HepG2 (cell line): ENCODE measurements around the gene PRRT1B. TPM values are rescaled to one million over a fixed set of nuclear protein-coding genes. Genes with fewer than 3 reads are reported as not detected.

ENCODE experiments used
- E2F2 ChIP-seq: sonication (generic); formaldehyde crosslinking; IDR thresholded peaks from 2 replicates; pipeline ENCODE4 v1.4.0; 2020; ENCODE audit warnings: missing genetic modification reagents, borderline replicate concordance
- GZF1 ChIP-seq: sonication (generic); formaldehyde crosslinking; IDR thresholded peaks from 2 replicates; pipeline ENCODE4 v1.5.1; 2020; ENCODE audit warnings: mild to moderate bottlenecking, missing genetic modification reagents
- HOXD1 ChIP-seq: sonication (generic); formaldehyde crosslinking; IDR thresholded peaks from 2 replicates; pipeline ENCODE4 v1.5.0; 2020; ENCODE audit warnings: missing genetic modification reagents
- KDM5A ChIP-seq: fragments of 200-600 bp; sonication (generic); IDR thresholded peaks from 2 replicates; pipeline ENCODE4 v1.7.0; 2018; ENCODE audit warnings: antibody characterized with exemption, mild to moderate bottlenecking, low read length, borderline replicate concordance
- KMT2B ChIP-seq: IDR thresholded peaks from 2 replicates; pipeline ENCODE4 v1.6.1; 2016; ENCODE audit warnings: missing genetic modification reagents, missing compliant biosample characterization
- MYC ChIP-seq: sonication (generic); formaldehyde crosslinking; IDR thresholded peaks from 2 replicates; pipeline ENCODE4 v1.9.0; 2021; ENCODE audit warnings: missing genetic modification reagents, borderline replicate concordance
- NCOA1 ChIP-seq: sonication (generic); formaldehyde crosslinking; IDR thresholded peaks from 2 replicates; pipeline ENCODE4 v1.9.0; 2021; ENCODE audit warnings: missing genetic modification reagents
- PRDM15 ChIP-seq: sonication (generic); formaldehyde crosslinking; IDR thresholded peaks from 2 replicates; pipeline ENCODE4 v1.4.0; 2020; ENCODE audit warnings: missing genetic modification reagents
- SIN3B ChIP-seq: fragments of 150-350 bp; IDR thresholded peaks from 2 replicates; pipeline ENCODE4 v1.6.1; 2014; ENCODE audit warnings: low read length
- SRSF4 ChIP-seq: fragments of 200-400 bp; formaldehyde crosslinking; IDR thresholded peaks from one replicate; pipeline ENCODE4 v1.6.1; 2018; ENCODE audit warnings: mild to moderate bottlenecking, low read depth, low read length, moderate library complexity; ENCODE audit not compliant: poor library complexity, severe bottlenecking
- TCF7 ChIP-seq: sonication (generic); IDR thresholded peaks from 2 replicates; pipeline ENCODE4 v1.6.1; 2016; ENCODE audit warnings: antibody characterized with exemption, low read depth
- THYN1 ChIP-seq: sonication (generic); formaldehyde crosslinking; IDR thresholded peaks from 2 replicates; pipeline ENCODE4 v1.8.1; 2023; ENCODE audit warnings: low read depth, mild to moderate bottlenecking, moderate library complexity, missing genetic modification reagents, borderline replicate concordance
- ZNF225 ChIP-seq: sonication (generic); formaldehyde crosslinking; IDR thresholded peaks from 2 replicates; pipeline ENCODE4 v1.4.0; 2020; ENCODE audit warnings: mild to moderate bottlenecking, missing genetic modification reagents
- ZNF232 ChIP-seq: sonication (generic); formaldehyde crosslinking; IDR thresholded peaks from 2 replicates; pipeline ENCODE4 v1.4.0; 2020; ENCODE audit warnings: missing genetic modification reagents, borderline replicate concordance
- ZNF253 ChIP-seq: sonication (generic); formaldehyde crosslinking; IDR thresholded peaks from 2 replicates; pipeline ENCODE4 v1.8.0; 2022; ENCODE audit warnings: mild to moderate bottlenecking, missing genetic modification reagents, borderline replicate concordance
- ZNF333 ChIP-seq: sonication (generic); formaldehyde crosslinking; IDR thresholded peaks from 2 replicates; pipeline ENCODE4 v1.4.0; 2020; ENCODE audit warnings: mild to moderate bottlenecking, missing genetic modification reagents, borderline replicate concordance
- ZNF430 ChIP-seq: sonication (generic); formaldehyde crosslinking; IDR thresholded peaks from 2 replicates; pipeline ENCODE4 v1.9.0; 2021; ENCODE audit warnings: mild to moderate bottlenecking, missing genetic modification reagents
- ZNF547 ChIP-seq: sonication (generic); formaldehyde crosslinking; IDR thresholded peaks from 2 replicates; pipeline ENCODE4 v1.5.1; 2020; ENCODE audit warnings: mild to moderate bottlenecking, missing genetic modification reagents
- ZNF549 ChIP-seq: sonication (generic); formaldehyde crosslinking; IDR thresholded peaks from 2 replicates; pipeline ENCODE4 v1.5.0; 2020; ENCODE audit warnings: missing genetic modification reagents
- ZNF776 ChIP-seq: sonication (generic); formaldehyde crosslinking; IDR thresholded peaks from 2 replicates; pipeline ENCODE4 v1.4.0; 2020; ENCODE audit warnings: mild to moderate bottlenecking, missing genetic modification reagents
- ZNF792 ChIP-seq: IDR thresholded peaks from 2 replicates; pipeline ENCODE4 v1.6.1; 2016
- ZNF850 ChIP-seq: sonication (generic); formaldehyde crosslinking; conservative IDR thresholded peaks from 2 replicates; pipeline ENCODE4 v1.9.0; 2021; ENCODE audit warnings: mild to moderate bottlenecking, missing genetic modification reagents
- polyA plus RNA-seq, 8 experiments: library from polyadenylated mRNA; depleted of rRNA in 3 of 8; stranded (reverse) in 7 of 8; unstranded in 1 of 8; fragments of >200 nt; fragmentation: Illumina TruSeq in 4 of 8; extraction: Trizol in 4 of 8; gene quantifications; 2 replicates each; pipeline versions ENCODE4 v1.2.1 to v1.2.3, GENCODE V29; 2011 to 2016; ENCODE audit warnings: low read depth in 4 of 8, missing spikeins in 1 of 8, mixed read lengths in 1 of 8; ENCODE audit not compliant: insufficient read depth in 1 of 8
- total RNA-seq, 5 experiments: library from RNA; depleted of rRNA; stranded (reverse); fragments of >200 nt; fragmentation: Illumina TruSeq; extraction: Trizol; gene quantifications; 2 replicates each; pipeline ENCODE4 v1.2.3, GENCODE V29; 2016; ENCODE audit warnings: low read depth in 1 of 5
- TF ChIP-seq, protein P1 (sequence below): sonication (generic); formaldehyde crosslinking; conservative IDR thresholded peaks from 2 replicates; pipeline ENCODE4 v1.8.0; 2022; ENCODE audit warnings: low read depth, missing genetic modification reagents
- TF ChIP-seq, protein P2 (sequence below): fragments of 450-650 bp; IDR thresholded peaks from 2 replicates; pipeline ENCODE4 v1.6.1; 2016

The PRRT1B gene
- total and polyA plus RNA-seq, 2 of the 13 experiments (the other 11 are each of a cell fraction or from before 2014, with no cell fraction given) = not detected

DNA sequence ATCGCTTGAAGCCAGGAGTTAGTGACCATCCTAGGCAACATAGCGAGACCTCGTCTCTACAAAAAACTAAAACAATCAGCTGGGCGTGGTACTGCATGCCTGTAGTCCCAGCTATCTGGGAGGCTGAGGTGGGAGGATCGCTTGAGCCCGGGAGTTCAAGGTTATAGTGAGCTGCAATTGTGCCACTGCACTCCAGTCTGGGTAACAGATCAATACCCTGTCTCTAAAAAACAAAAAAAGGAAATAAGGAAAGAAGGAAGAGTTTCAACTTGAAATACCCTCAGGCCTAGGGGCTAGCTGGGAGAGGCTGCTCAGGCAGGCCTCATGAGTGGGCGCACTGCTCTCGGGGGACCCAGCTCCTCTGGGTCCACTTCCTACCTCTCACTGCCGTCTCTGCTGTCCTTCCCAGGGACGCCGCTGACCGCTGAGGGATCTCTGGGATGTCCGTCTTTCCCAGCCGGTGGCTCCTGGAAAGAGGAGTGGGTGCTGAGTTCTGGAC lies 56.4 kb downstream of the PRRT1B start (continued):
- TF ChIP-seq ZNF547 (0 out of 2 replicates have a peak, but pooled peaks have one; percentile 10), TCF7 (0 out of 2 replicates have a peak, but pooled peaks have one; percentile 11), ZNF549 (no peak), ZNF225 (CRISPR knock-in tag) (no peak), THYN1 (CRISPR knock-in tag) (no peak), HOXD1 (CRISPR knock-in tag) (0 out of 2 replicates have a peak, but pooled peaks have one; percentile 24), ZNF430 (CRISPR knock-in tag) (no peak), PRDM15 (CRISPR knock-in tag) (peak; percentile 36; the same call in 1 of the 2 replicates), ZNF850 (no peak), SIN3B (no peak), KDM5A (no peak), ZNF776 (CRISPR knock-in tag) (no peak), ZNF232 (CRISPR knock-in tag) (no peak), ZNF253 (CRISPR knock-in tag) (no peak), NCOA1 (CRISPR knock-in tag) (no peak), ZNF792 (peak; percentile 47; the same call in 1 of the 2 replicates), SRSF4 (no peak), ZNF333 (CRISPR knock-in tag) (no peak), E2F2 (CRISPR knock-in tag) (no peak), KMT2B (no peak), MYC (CRISPR knock-in tag) (peak; percentile 47; the same call in 1 of the 2 replicates), GZF1 (CRISPR knock-in tag) (no peak)
- TF ChIP-seq, protein P1, sequence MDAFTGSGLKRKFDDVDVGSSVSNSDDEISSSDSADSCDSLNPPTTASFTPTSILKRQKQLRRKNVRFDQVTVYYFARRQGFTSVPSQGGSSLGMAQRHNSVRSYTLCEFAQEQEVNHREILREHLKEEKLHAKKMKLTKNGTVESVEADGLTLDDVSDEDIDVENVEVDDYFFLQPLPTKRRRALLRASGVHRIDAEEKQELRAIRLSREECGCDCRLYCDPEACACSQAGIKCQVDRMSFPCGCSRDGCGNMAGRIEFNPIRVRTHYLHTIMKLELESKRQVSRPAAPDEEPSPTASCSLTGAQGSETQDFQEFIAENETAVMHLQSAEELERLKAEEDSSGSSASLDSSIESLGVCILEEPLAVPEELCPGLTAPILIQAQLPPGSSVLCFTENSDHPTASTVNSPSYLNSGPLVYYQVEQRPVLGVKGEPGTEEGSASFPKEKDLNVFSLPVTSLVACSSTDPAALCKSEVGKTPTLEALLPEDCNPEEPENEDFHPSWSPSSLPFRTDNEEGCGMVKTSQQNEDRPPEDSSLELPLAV (CRISPR knock-in tag) = no peak
- TF ChIP-seq, protein P2, sequence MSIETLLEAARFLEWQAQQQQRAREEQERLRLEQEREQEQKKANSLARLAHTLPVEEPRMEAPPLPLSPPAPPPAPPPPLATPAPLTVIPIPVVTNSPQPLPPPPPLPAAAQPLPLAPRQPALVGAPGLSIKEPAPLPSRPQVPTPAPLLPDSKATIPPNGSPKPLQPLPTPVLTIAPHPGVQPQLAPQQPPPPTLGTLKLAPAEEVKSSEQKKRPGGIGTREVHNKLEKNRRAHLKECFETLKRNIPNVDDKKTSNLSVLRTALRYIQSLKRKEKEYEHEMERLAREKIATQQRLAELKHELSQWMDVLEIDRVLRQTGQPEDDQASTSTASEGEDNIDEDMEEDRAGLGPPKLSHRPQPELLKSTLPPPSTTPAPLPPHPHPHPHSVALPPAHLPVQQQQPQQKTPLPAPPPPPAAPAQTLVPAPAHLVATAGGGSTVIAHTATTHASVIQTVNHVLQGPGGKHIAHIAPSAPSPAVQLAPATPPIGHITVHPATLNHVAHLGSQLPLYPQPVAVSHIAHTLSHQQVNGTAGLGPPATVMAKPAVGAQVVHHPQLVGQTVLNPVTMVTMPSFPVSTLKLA = no peak
